K562 (cell line): ENCODE results near the gene CFL1. TPM values are rescaled to one million over a fixed set of nuclear protein-coding genes. Genes with fewer than 3 reads are reported as not detected.

Experiments used
- ATAC-seq: fragments of 200-7000 bp; cut with Tn5 transposase; 3 replicates; pipeline ENCODE4 v1.9.1; 2020; ENCODE audit warnings: moderate library complexity
- BruUV-seq: library from RNA; stranded (reverse); fragments of 400-500 nt; replicated peaks from 2 replicates; lab custom pipeline; 2021; lab: Mats Ljungman, UMichigan
- CTCF ChIA-PET: fragments of 300-600 bp; formaldehyde crosslinking; extraction: SDS; loops from one replicate; lab custom pipeline; 2021; ENCODE audit warnings: low intra/inter-chr PET ratio; lab: Yijun Ruan, JAX
- POLR2A ChIA-PET: fragments of 300-600, 350-650 bp; sonication (Branson Sonifier 250); formaldehyde crosslinking; extraction: SDS; loops from one replicate; lab custom pipeline; 2021; ENCODE audit warnings: antibody characterized with exemption, inconsistent platforms; lab: Yijun Ruan, JAX
- DNase-seq, 4 experiments: peaks; one replicate each; pipeline versions ENCODE4 v3.0.0 to v3.0.0-alpha.2; 2011 to 2018; ENCODE audit warnings: low spot score in 3 of 4, mixed read lengths in 3 of 4; ENCODE audit errors: extremely low read depth in 1 of 4
- FAIRE-seq: peaks from 2 replicates; lab custom pipeline; 2011; peaks lifted over from hg19 to GRCh38; lab: Jason Lieb, UNC
- H2AFZ ChIP-seq: 2 replicates; pipeline ENCODE4 v1.6.0; 2011; ENCODE audit warnings: low read depth, low read length, control low read depth, inconsistent platforms
- H3K27ac ChIP-seq: fragments of 200-600 bp; 3 replicates; pipeline ENCODE4 v1.8.0; 2011; ENCODE audit warnings: low read depth, mild to moderate bottlenecking, control low read depth, inconsistent platforms, low read length, moderate library complexity, mixed read lengths; ENCODE audit errors: extremely low read depth
- H3K27me3 ChIP-seq, 2 experiments: fragments of 300-600 bp in 1 of 2; 2 replicates in 1 of 2; 3 replicates in 1 of 2; pipeline versions ENCODE4 v1.6.0 to v1.8.0; 2011; ENCODE audit warnings: inconsistent platforms in 2 of 2, low read length in 2 of 2, mild to moderate bottlenecking in 1 of 2, mixed read lengths in 1 of 2, moderate library complexity in 1 of 2; ENCODE audit not compliant: control insufficient read depth in 2 of 2, insufficient read depth in 2 of 2
- H3K36me3 ChIP-seq: fragments of 300-600 bp; 3 replicates; pipeline ENCODE4 v1.8.0; 2011; ENCODE audit warnings: mild to moderate bottlenecking, low read length, inconsistent platforms; ENCODE audit not compliant: control insufficient read depth, insufficient read depth
- H3K4me1 ChIP-seq, 2 experiments: fragments of 200-600 bp in 1 of 2; replicated peaks in 1 of 2; 2 replicates in 1 of 2; 3 replicates in 1 of 2; pipeline versions ENCODE4 v1.5.1 to v1.8.0; 2011; ENCODE audit warnings: inconsistent platforms in 2 of 2, low read length in 2 of 2, mild to moderate bottlenecking in 1 of 2, mixed read lengths in 1 of 2, moderate library complexity in 1 of 2; ENCODE audit not compliant: control insufficient read depth in 2 of 2, insufficient read depth in 2 of 2
- H3K4me2 ChIP-seq: 2 replicates; pipeline ENCODE4 v1.6.1; 2011; ENCODE audit warnings: low read length, control low read depth, inconsistent platforms, mixed read lengths; ENCODE audit not compliant: insufficient read depth
- H3K4me3 ChIP-seq: fragments of 200-600 bp; sonication (generic), shearing (Covaris generic); 2 replicates; pipeline ENCODE4 v1.5.1; 2016; ENCODE audit warnings: control low read depth, inconsistent platforms
- H3K79me2 ChIP-seq: fragments of 200-600 bp; 3 replicates; pipeline ENCODE4 v1.8.0; 2011; ENCODE audit warnings: low read length, inconsistent platforms; ENCODE audit not compliant: control insufficient read depth, insufficient read depth
- H3K9ac ChIP-seq, 2 experiments: 2 replicates each; pipeline versions ENCODE4 v1.6.0 to v1.6.1; 2011; ENCODE audit warnings: low read depth in 2 of 2, low read length in 2 of 2, control low read depth in 1 of 2, inconsistent platforms in 1 of 2, mild to moderate bottlenecking in 1 of 2, mixed read lengths in 1 of 2; ENCODE audit not compliant: insufficient read depth in 1 of 2
- H3K9me1 ChIP-seq: one replicate; pipeline ENCODE4 v1.6.0; 2011; ENCODE audit warnings: inconsistent platforms, mild to moderate bottlenecking, low read length, moderate library complexity; ENCODE audit not compliant: control insufficient read depth, insufficient read depth
- H3K9me3 ChIP-seq: replicated peaks from 2 replicates; pipeline ENCODE4 v1.5.1; 2011; ENCODE audit warnings: low read depth, low read length, inconsistent platforms; ENCODE audit not compliant: control insufficient read depth, insufficient read depth
- H4K20me1 ChIP-seq: replicated peaks from 2 replicates; pipeline ENCODE4 v1.6.1; 2011; ENCODE audit warnings: low read length, inconsistent platforms, mixed read lengths; ENCODE audit not compliant: control insufficient read depth, insufficient read depth
- ARHGAP35 ChIP-seq: fragments of 450-650 bp; IDR thresholded peaks from 2 replicates; pipeline ENCODE4 v1.6.1; 2018; ENCODE audit not compliant: partially characterized antibody
- CGGBP1 ChIP-seq: fragments of 250-450 bp; sonication (Bioruptor Pico); IDR thresholded peaks from 2 replicates; pipeline ENCODE4 v1.9.0; 2021; ENCODE audit warnings: mild to moderate bottlenecking
- CTBP1 ChIP-seq: fragments of 450-650 bp; IDR thresholded peaks from 2 replicates; pipeline ENCODE4 v1.6.1; 2016; ENCODE audit warnings: borderline replicate concordance
- ELF4 ChIP-seq: fragments of 450-650 bp; formaldehyde crosslinking; IDR thresholded peaks from 2 replicates; pipeline ENCODE4 v1.4.0; 2022; ENCODE audit warnings: missing genetic modification characterization
- GTF2E2 ChIP-seq: fragments of 200-800 bp; sonication (Bioruptor generic); IDR thresholded peaks from 2 replicates; pipeline ENCODE4 v1.6.1; 2016; ENCODE audit warnings: missing genetic modification characterization, missing compliant biosample characterization
- HBP1 ChIP-seq: fragments of 450-650 bp; formaldehyde crosslinking; IDR thresholded peaks from 2 replicates; pipeline ENCODE4 v1.4.0; 2022; ENCODE audit warnings: missing genetic modification characterization
- HMBOX1 ChIP-seq: sonication (generic); IDR thresholded peaks from 2 replicates; pipeline ENCODE4 v1.6.1; 2016
- KAT7 ChIP-seq: sonication (generic); formaldehyde crosslinking; IDR thresholded peaks from 2 replicates; pipeline ENCODE4 v1.8.0; 2022; ENCODE audit warnings: missing genetic modification reagents, mild to moderate bottlenecking, borderline replicate concordance
- PHF8 ChIP-seq: fragments of 200-600 bp; sonication (generic); IDR thresholded peaks from 2 replicates; pipeline ENCODE4 v1.6.1; 2012; ENCODE audit warnings: mixed run types, mild to moderate bottlenecking, inconsistent platforms, low read length, moderate library complexity, borderline replicate concordance
- RBM25 ChIP-seq: fragments of 200-400 bp; formaldehyde crosslinking; IDR thresholded peaks from 2 replicates; pipeline ENCODE4 v1.6.1; 2018; ENCODE audit warnings: low read length, low read depth, moderate library complexity; ENCODE audit not compliant: severe bottlenecking
- SMAD3 ChIP-seq: fragments of 450-650 bp; formaldehyde crosslinking; conservative IDR thresholded peaks from 2 replicates; pipeline ENCODE4 v1.4.0; 2020; ENCODE audit warnings: mild to moderate bottlenecking
- SRF ChIP-seq, 2 experiments: fragments of 250-450, 450-650 bp in 1 of 2; sonication (Bioruptor Pico) in 1 of 2; sonication (generic) in 1 of 2; formaldehyde crosslinking; IDR thresholded peaks; 2 replicates each; pipeline versions ENCODE4 v1.5.0 to v1.5.1; 2020 to 2022; ENCODE audit warnings: mild to moderate bottlenecking in 1 of 2, missing genetic modification reagents in 1 of 2
- TBP ChIP-seq: optimal IDR thresholded peaks from 2 replicates; pipeline ENCODE3; 2011; ENCODE audit warnings: low read depth, low read length, improper control_type of control experiment
- ZBTB1 ChIP-seq: sonication (generic); formaldehyde crosslinking; IDR thresholded peaks from 2 replicates; pipeline ENCODE4 v1.8.1; 2023; ENCODE audit warnings: missing genetic modification reagents, low read depth, mild to moderate bottlenecking, borderline replicate concordance
- ZC3H8 ChIP-seq: fragments of 450-650 bp; IDR thresholded peaks from 2 replicates; pipeline ENCODE4 v1.6.1; 2017
- ZNF507 ChIP-seq: conservative IDR thresholded peaks from 2 replicates; pipeline ENCODE4 v1.6.1; 2017; ENCODE audit warnings: missing genetic modification characterization, missing compliant biosample characterization
- ZNF76 ChIP-seq: fragments of 250-450 bp; sonication (Bioruptor Pico); IDR thresholded peaks from 2 replicates; pipeline ENCODE4 v1.4.0; 2020; ENCODE audit warnings: mild to moderate bottlenecking, moderate library complexity, borderline replicate concordance
- WGBS: fragments of 100-300 bp; shearing (Covaris generic); methylation state at CpG from one replicate; pipeline ENCODE4 v1.1.6; 2016; ENCODE audit warnings: low coverage, mixed read lengths; ENCODE audit not compliant: insufficient coverage; ENCODE audit errors: missing lambda C conversion rate; 5-methylcytosine and 5-hydroxymethylcytosine counted together
- in situ Hi-C: fragments of 300-500 bp; cut with MboI; formaldehyde crosslinking; loops from 4 replicates; pipeline ENCODE4 v1.15.0; 2018; ENCODE audit warnings: inconsistent platforms, mixed read lengths
- intact Hi-C: fragments of 100-400 bp; cut with micrococcal nuclease; formaldehyde crosslinking; loops from 2 replicates; pipeline ENCODE4 v1.14.2; 2022
- polyA plus RNA-seq, 8 experiments: library from polyadenylated mRNA; depleted of rRNA in 4 of 8; stranded (reverse) in 5 of 8; unstranded in 3 of 8; fragments of >200 nt; fragmentation: Nextera tagmentation in 2 of 8; fragmentation: Illumina TruSeq in 1 of 8; extraction: Ambion mirVana in 2 of 8; extraction: Trizol in 1 of 8; gene quantifications; 2 replicates each; pipeline versions ENCODE4 v1.2.1 to v1.2.3, GENCODE V29; 2011 to 2014; ENCODE audit warnings: inconsistent platforms in 1 of 8, missing spikeins in 1 of 8
- total RNA-seq, 7 experiments: library from RNA; depleted of rRNA in 6 of 7; stranded (reverse); fragments of >200 nt in 6 of 7; fragmentation: Illumina TruSeq in 2 of 7; extraction: Trizol in 2 of 7; gene quantifications; 2 replicates each; pipeline versions ENCODE4 v1.2.1 to v1.2.3, GENCODE V29; 2011 to 2021; ENCODE audit warnings: low replicate concordance in 1 of 7
- TF ChIP-seq, protein P1 (sequence below): fragments of 250-450 bp; sonication (Bioruptor Pico); IDR thresholded peaks from 2 replicates; pipeline ENCODE4 v1.4.0; 2020
- TF ChIP-seq, protein P2 (sequence below): fragments of 450-650 bp; formaldehyde crosslinking; conservative IDR thresholded peaks from 2 replicates; pipeline ENCODE4 v1.4.0; 2022; ENCODE audit warnings: mild to moderate bottlenecking, missing genetic modification characterization

CFL1 gene
- total and polyA plus RNA-seq, 9 of the 15 experiments (the other 6 are each of a cell fraction or from before 2014, with no cell fraction given): 105 to 1,101 (median 859) TPM

GRCh38 chr11:65834202-65834601 lies 23.8 kb downstream of the CFL1 start:
- Histone ChIP-seq H3K27me3 (peaks cover 2 to 24% of the 10 kb centered on the region in 2 experiments; a peak in 4 of 5 replicates), H4K20me1 (no peaks in the 10 kb centered on the region), H3K27ac (no peak overlapping the region), H3K9ac (no peak overlapping the region), H3K9me1 (no peaks in the 10 kb centered on the region), H3K36me3 (no peaks in the 10 kb centered on the region), H3K4me1 (peaks cover 0 to 16% of the 10 kb centered on the region in 2 experiments; a peak in 2 of 5 replicates), H2AFZ (peak overlapping the region; percentile 36; the same call in 1 of the 2 replicates), H3K79me2 (no peaks in the 10 kb centered on the region), H3K4me3 (no peak overlapping the region), H3K4me2 (peak overlapping the region; percentile 21; the same call in 1 of the 2 replicates), H3K9me3 (no peaks in the 10 kb centered on the region)
- in situ Hi-C loops: no loop called here
- 8% methylated on average over 4 of the region's 6 CpGs for WGBS
- peak; percentile 57 for FAIRE-seq
- ChIA-PET POLR2A (interaction anchor here (0.5 to 3.1 kb wide), 2 partner anchors 18 to 24 kb away, joined by 3 to 12 read pairs; partner anchors contain the start of gene CFL1), CTCF (no interaction called here)
- BruUV-seq: no TSS peak
- intact Hi-C loops: no loop called here
- no peak for ATAC-seq
- DNase-seq: no peak
- TF ChIP-seq KAT7 (CRISPR knock-in tag): no peak
- TF ChIP-seq PHF8: no peak
- no peak for TF ChIP-seq SRF (CRISPR knock-in tag; IDR thresholded peaks at IDR 0.05)
- 0 out of 2 replicates have a peak, but pooled peaks have one; percentile 33 for TF ChIP-seq ELF4
- TF ChIP-seq TBP: no peak
- no peak for TF ChIP-seq ZBTB1 (CRISPR knock-in tag)
- no peak for TF ChIP-seq SMAD3 (CRISPR knock-in tag)
- no peak for TF ChIP-seq RBM25
- peak; percentile 23 for TF ChIP-seq ARHGAP35
- no peak for TF ChIP-seq GTF2E2 (tag)
- peak; percentile 58; the same call in 1 of the 2 replicates for TF ChIP-seq HBP1
- TF ChIP-seq HMBOX1: no peak
- TF ChIP-seq ZNF507: no peak
- TF ChIP-seq ZC3H8: no peak
- no peak for TF ChIP-seq ZNF76 (CRISPR knock-in tag)
- TF ChIP-seq, protein P1, sequence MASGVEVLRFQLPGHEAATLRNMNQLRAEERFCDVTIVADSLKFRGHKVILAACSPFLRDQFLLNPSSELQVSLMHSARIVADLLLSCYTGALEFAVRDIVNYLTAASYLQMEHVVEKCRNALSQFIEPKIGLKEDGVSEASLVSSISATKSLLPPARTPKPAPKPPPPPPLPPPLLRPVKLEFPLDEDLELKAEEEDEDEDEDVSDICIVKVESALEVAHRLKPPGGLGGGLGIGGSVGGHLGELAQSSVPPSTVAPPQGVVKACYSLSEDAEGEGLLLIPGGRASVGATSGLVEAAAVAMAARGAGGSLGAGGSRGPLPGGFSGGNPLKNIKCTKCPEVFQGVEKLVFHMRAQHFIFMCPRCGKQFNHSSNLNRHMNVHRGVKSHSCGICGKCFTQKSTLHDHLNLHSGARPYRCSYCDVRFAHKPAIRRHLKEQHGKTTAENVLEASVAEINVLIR: no peak
- no peak for TF ChIP-seq CTBP1
- TF ChIP-seq, protein P2, sequence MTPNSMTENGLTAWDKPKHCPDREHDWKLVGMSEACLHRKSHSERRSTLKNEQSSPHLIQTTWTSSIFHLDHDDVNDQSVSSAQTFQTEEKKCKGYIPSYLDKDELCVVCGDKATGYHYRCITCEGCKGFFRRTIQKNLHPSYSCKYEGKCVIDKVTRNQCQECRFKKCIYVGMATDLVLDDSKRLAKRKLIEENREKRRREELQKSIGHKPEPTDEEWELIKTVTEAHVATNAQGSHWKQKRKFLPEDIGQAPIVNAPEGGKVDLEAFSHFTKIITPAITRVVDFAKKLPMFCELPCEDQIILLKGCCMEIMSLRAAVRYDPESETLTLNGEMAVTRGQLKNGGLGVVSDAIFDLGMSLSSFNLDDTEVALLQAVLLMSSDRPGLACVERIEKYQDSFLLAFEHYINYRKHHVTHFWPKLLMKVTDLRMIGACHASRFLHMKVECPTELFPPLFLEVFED (CRISPR knock-in tag): 0 out of 2 replicates have a peak, but pooled peaks have one; percentile 34
- TF ChIP-seq CGGBP1: no peak
